Measurements from ENCODE around the gene PIK3R6.

- TF ChIP-seq, protein P1, sequence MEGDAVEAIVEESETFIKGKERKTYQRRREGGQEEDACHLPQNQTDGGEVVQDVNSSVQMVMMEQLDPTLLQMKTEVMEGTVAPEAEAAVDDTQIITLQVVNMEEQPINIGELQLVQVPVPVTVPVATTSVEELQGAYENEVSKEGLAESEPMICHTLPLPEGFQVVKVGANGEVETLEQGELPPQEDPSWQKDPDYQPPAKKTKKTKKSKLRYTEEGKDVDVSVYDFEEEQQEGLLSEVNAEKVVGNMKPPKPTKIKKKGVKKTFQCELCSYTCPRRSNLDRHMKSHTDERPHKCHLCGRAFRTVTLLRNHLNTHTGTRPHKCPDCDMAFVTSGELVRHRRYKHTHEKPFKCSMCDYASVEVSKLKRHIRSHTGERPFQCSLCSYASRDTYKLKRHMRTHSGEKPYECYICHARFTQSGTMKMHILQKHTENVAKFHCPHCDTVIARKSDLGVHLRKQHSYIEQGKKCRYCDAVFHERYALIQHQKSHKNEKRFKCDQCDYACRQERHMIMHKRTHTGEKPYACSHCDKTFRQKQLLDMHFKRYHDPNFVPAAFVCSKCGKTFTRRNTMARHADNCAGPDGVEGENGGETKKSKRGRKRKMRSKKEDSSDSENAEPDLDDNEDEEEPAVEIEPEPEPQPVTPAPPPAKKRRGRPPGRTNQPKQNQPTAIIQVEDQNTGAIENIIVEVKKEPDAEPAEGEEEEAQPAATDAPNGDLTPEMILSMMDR (conservative IDR thresholded peaks at IDR 0.05; ENCODE audit: low read length) = no peak
- TF ChIP-seq EZH2phosphoT487 (IDR thresholded peaks at IDR 0.05; ENCODE audit: borderline replicate concordance) = no peak
Observed at GRCh38 chr17:8839410-8839935, 28.0 kb downstream of the PIK3R6 start.
